Endothelial cell of umbilical vein (primary cell): Measurements from ENCODE around the gene LHX5. TPM values are rescaled to one million over a fixed set of nuclear protein-coding genes. Genes with fewer than 3 reads are reported as not detected.

Source experiments
- BruUV-seq: library from RNA; stranded (reverse); fragments of 400-500 nt; replicated peaks from 2 replicates; lab custom pipeline; 2021; lab: Mats Ljungman, UMichigan
- CTCF ChIA-PET: fragments of 300-600, 350-600 bp; sonication (Branson Sonifier 250); formaldehyde crosslinking; loops from one replicate; lab custom pipeline; 2021; ENCODE audit warnings: antibody characterized with exemption, inconsistent platforms; lab: Charles Lee
- POLR2A ChIA-PET: fragments of 300-600, 350-600 bp; sonication (Branson Sonifier 250); formaldehyde crosslinking; loops from one replicate; lab custom pipeline; 2021; ENCODE audit warnings: antibody characterized with exemption, inconsistent platforms; lab: Charles Lee
- DNase-seq: peaks from one replicate; pipeline ENCODE4 v3.0.0-alpha.2; 2011; ENCODE audit warnings: low read depth, low spot score
- FAIRE-seq: peaks from 2 replicates; lab custom pipeline; 2011; peaks lifted over from hg19 to GRCh38; lab: Jason Lieb, UNC
- H2AFZ ChIP-seq: 2 replicates; pipeline ENCODE4 v1.6.0; 2012; ENCODE audit warnings: low read depth, low read length, control low read depth, inconsistent platforms
- H3K27ac ChIP-seq: 2 replicates; pipeline ENCODE4 v1.5.1; 2011; ENCODE audit warnings: low read depth, mild to moderate bottlenecking, control low read depth, low read length, moderate library complexity; ENCODE audit not compliant: insufficient read depth
- H3K27me3 ChIP-seq, 2 experiments: 2 replicates each; pipeline versions ENCODE4 v1.6.0 to v1.6.1; 2011; ENCODE audit warnings: low read length in 2 of 2, mixed read lengths in 1 of 2; ENCODE audit not compliant: control insufficient read depth in 2 of 2, insufficient read depth in 2 of 2
- H3K36me3 ChIP-seq, 2 experiments: 2 replicates in 1 of 2; 3 replicates in 1 of 2; pipeline ENCODE4 v1.5.1; 2011; ENCODE audit warnings: low read length in 2 of 2, mild to moderate bottlenecking in 1 of 2, moderate library complexity in 1 of 2; ENCODE audit not compliant: control insufficient read depth in 2 of 2, insufficient read depth in 2 of 2; ENCODE audit errors: extremely low read depth in 1 of 2
- H3K4me1 ChIP-seq: 3 replicates; pipeline ENCODE4 v1.5.1; 2011; ENCODE audit warnings: mild to moderate bottlenecking, low read length; ENCODE audit not compliant: control insufficient read depth, insufficient read depth; ENCODE audit errors: extremely low read depth
- H3K4me2 ChIP-seq: 2 replicates; pipeline ENCODE4 v1.6.1; 2011; ENCODE audit warnings: low read length, control low read depth, mixed read lengths; ENCODE audit not compliant: insufficient read depth
- H3K4me3 ChIP-seq, 3 experiments: fragments of 200-600 bp in 1 of 3; sonication (generic), shearing (Covaris generic) in 1 of 3; replicated peaks in 1 of 3; 2 replicates each; pipeline ENCODE4 v1.5.1; 2011 to 2016; ENCODE audit warnings: control low read depth in 3 of 3, low read length in 3 of 3, mild to moderate bottlenecking in 2 of 3, inconsistent platforms in 1 of 3, low read depth in 1 of 3, moderate library complexity in 1 of 3; ENCODE audit not compliant: insufficient read depth in 1 of 3
- H3K79me2 ChIP-seq: 2 replicates; pipeline ENCODE4 v1.6.0; 2012; ENCODE audit warnings: low read length, inconsistent platforms; ENCODE audit not compliant: control insufficient read depth, insufficient read depth
- H3K9ac ChIP-seq: replicated peaks from 2 replicates; pipeline ENCODE3; 2011; ENCODE audit warnings: low read length, control low read depth; ENCODE audit not compliant: insufficient read depth; ENCODE audit errors: extremely low read depth
- H3K9me1 ChIP-seq: replicated peaks from 3 replicates; pipeline ENCODE4 v1.6.0; 2011; ENCODE audit warnings: mild to moderate bottlenecking, low read length; ENCODE audit not compliant: control insufficient read depth, insufficient read depth; ENCODE audit errors: extremely low read depth
- H3K9me3 ChIP-seq: replicated peaks from 2 replicates; pipeline ENCODE4 v1.5.1; 2012; ENCODE audit warnings: low read length, inconsistent platforms; ENCODE audit not compliant: control insufficient read depth, insufficient read depth
- H4K20me1 ChIP-seq: replicated peaks from 2 replicates; pipeline ENCODE3; 2011; ENCODE audit warnings: mild to moderate bottlenecking, low read length; ENCODE audit not compliant: control insufficient read depth, insufficient read depth; ENCODE audit errors: extremely low read depth
- EZH2 ChIP-seq: IDR thresholded peaks from 2 replicates; pipeline ENCODE4 v1.6.1; 2012; ENCODE audit warnings: borderline replicate concordance, low read depth, mild to moderate bottlenecking, moderate library complexity, low read length, inconsistent platforms; ENCODE audit not compliant: severe bottlenecking
- FOS ChIP-seq: IDR thresholded peaks from 2 replicates; pipeline ENCODE4 v1.6.1; 2011; ENCODE audit warnings: mild to moderate bottlenecking, low read length, moderate library complexity, borderline replicate concordance; ENCODE audit not compliant: insufficient read depth
- GATA2 ChIP-seq: IDR thresholded peaks from 2 replicates; pipeline ENCODE4 v1.7.0; 2011; ENCODE audit warnings: low read depth, mild to moderate bottlenecking, moderate library complexity, mixed read lengths, low read length; ENCODE audit not compliant: insufficient read length, insufficient read depth
- JUN ChIP-seq: IDR thresholded peaks from 2 replicates; pipeline ENCODE4 v1.6.1; 2011; ENCODE audit warnings: borderline replicate concordance, low read depth; ENCODE audit not compliant: insufficient read length, insufficient read depth
- POLR2A ChIP-seq: IDR thresholded peaks from 2 replicates; pipeline ENCODE4 v1.6.1; 2012; ENCODE audit warnings: low read depth, mild to moderate bottlenecking, control low read depth, low read length
- POLR2AphosphoS5 ChIP-seq: IDR thresholded peaks from 2 replicates; pipeline ENCODE4 v1.6.1; 2012; ENCODE audit warnings: low read depth, mild to moderate bottlenecking, control low read depth, low read length, moderate library complexity; ENCODE audit not compliant: insufficient read depth
- dilution Hi-C: fragments of 300-500 bp; cut with MboI; formaldehyde crosslinking; loops from one replicate; pipeline ENCODE4 v1.15.0; 2019; ENCODE audit warnings: low sequenced_read_pairs; ENCODE audit not compliant: extremely low pct_ligation_motif_present
- intact Hi-C: fragments of 100-400 bp; cut with micrococcal nuclease; formaldehyde crosslinking; loops from one replicate; pipeline ENCODE4 v1.10.0; 2022
- polyA plus RNA-seq, 4 experiments: library from polyadenylated mRNA; depleted of rRNA in 3 of 4; stranded (reverse) in 3 of 4; unstranded in 1 of 4; fragments of >200 nt; gene quantifications; 2 replicates each; pipeline versions ENCODE4 v1.2.1 to v1.2.3, GENCODE V29; 2011 to 2012; ENCODE audit warnings: missing spikeins in 1 of 4
- total RNA-seq: library from RNA; stranded (reverse); gene quantifications from 2 replicates; pipeline ENCODE4 v1.2.3, GENCODE V29; 2021
- TF ChIP-seq, protein P1 (sequence below): IDR thresholded peaks from 2 replicates; pipeline ENCODE4 v1.6.1; 2011; ENCODE audit not compliant: insufficient read depth, insufficient read length
- TF ChIP-seq, protein P2 (sequence below), 2 donors: IDR thresholded peaks; 1 replicate in 1 of 2; 2 replicates in 1 of 2; pipeline ENCODE4 v1.5.1; 2011; ENCODE audit warnings: low read length in 2 of 2, mild to moderate bottlenecking in 2 of 2, moderate library complexity in 2 of 2, control low read depth in 1 of 2, inconsistent platforms in 1 of 2, low read depth in 1 of 2; ENCODE audit not compliant: insufficient read depth in 1 of 2; ENCODE audit errors: extremely low read depth in 1 of 2

The LHX5 gene
- total and polyA plus RNA-seq, 2 donors (not counting 3 experiments of a cell fraction or from before 2014, with no cell fraction given): not detected

DNA sequence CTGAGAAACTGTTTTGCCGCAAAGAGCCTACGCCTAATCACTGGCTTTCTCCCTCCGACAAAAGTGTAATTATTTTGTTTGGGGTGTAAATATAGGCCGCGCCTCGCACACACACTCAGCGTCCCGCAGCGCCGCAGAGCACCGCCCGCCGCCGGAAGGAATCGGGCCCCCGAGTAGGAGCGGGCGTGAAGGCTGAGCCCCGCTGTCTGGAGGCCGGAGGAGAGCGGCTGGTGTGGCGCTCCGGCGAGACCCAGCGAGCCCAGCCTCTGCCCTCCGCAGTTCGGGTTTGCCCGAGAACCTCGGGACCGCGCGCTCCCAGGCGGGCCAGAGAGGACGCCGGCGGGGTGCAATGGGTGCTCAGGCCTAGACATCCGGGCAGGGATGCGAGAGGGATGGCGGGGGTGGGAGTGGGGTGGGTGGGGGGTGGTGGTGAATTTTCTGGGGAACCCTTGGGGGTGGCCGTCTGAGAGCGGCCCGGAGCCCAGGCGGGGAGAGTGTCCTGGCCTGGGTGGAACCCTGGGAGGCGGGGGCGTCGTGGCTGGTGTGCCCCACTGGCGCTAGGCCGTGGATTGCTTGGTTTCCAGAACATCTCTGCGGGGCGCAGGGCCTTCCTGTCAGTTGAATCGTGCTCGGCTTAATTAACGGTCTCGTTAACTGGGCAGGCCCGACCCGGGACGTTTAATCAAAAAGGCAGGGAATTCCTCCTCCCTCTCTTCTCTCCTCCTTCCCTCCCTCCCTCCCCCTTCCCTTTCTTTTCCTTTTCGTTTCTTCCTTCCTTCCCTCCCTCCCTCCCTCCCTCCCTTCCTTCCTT is 4.7 kb upstream of the LHX5 start:
- no peak for DNase-seq
- ChIA-PET CTCF (no interaction called here), POLR2A (no interaction called here)
- H3K79me2 ChIP-seq: no peaks in the 10 kb centered on the region
- no peak overlapping the region for H2AFZ ChIP-seq
- TF ChIP-seq GATA2 (no peak), EZH2 (peak; percentile 93)
- TF ChIP-seq, protein P1, sequence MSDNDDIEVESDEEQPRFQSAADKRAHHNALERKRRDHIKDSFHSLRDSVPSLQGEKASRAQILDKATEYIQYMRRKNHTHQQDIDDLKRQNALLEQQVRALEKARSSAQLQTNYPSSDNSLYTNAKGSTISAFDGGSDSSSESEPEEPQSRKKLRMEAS: no peak
- no peaks in the 10 kb centered on the region for H3K9me3 ChIP-seq
- no peaks in the 10 kb centered on the region for H3K9me1 ChIP-seq
- no peak overlapping the region for H3K9ac ChIP-seq
- no peak for FAIRE-seq
- no TSS peak for BruUV-seq
- H3K27me3 ChIP-seq: peaks cover 78% of the 10 kb centered on the region in 2 experiments
- no peaks in the 10 kb centered on the region for H4K20me1 ChIP-seq
- H3K27ac ChIP-seq: no peak overlapping the region
- H3K4me1 ChIP-seq: no peaks in the 10 kb centered on the region
- dilution Hi-C loops: no loop called here
- H3K36me3 ChIP-seq: no peaks in the 10 kb centered on the region
- H3K4me2 ChIP-seq: no peak overlapping the region
- intact Hi-C loops: no loop called here
- no peak overlapping the region for H3K4me3 ChIP-seq

DNA sequence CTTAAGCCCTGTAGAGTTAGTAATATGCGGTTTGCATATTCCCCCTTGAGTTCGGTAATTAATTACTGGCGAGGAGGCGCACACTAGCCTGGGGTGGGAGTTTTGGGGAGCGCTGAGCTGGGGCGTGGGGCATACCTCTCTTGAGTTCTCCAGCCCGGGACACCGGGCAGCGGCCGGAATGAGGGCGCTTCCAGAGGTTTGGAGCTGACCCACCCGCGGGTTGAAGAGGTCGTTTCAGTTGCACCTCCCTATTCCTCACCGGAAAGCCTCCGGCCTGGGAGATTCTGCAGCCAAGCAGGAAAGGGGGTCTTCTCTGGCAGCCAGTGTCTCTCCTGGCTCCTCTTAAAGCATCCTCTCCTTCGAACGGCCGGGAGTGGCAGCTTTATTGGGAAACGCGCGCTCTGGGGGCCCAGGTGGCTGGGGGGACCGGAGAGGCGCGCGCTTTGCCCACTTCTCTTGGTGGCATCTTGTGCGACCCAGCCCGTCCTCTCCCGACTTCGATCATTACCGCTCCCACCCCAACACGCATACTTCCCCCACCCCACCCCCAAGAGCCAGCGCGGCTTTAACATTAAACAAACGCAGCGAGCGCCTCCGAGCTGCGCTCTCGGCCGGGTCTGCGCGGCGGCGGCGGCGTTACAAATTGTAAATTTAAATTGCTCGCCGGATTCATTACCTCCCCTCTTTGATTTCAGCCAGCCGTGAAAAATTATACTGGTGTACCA is 3.9 kb upstream of the LHX5 start:
- Histone ChIP-seq H3K36me3 (no peaks in the 10 kb centered on the region), H3K9ac (no peak overlapping the region), H3K4me3 (no peak overlapping the region), H3K9me1 (no peaks in the 10 kb centered on the region), H3K27me3 (peaks cover 83 to 86% of the 10 kb centered on the region in 2 experiments), H3K79me2 (no peaks in the 10 kb centered on the region), H2AFZ (no peak overlapping the region), H3K4me1 (no peaks in the 10 kb centered on the region), H3K9me3 (no peaks in the 10 kb centered on the region), H3K4me2 (no peak overlapping the region), H4K20me1 (no peaks in the 10 kb centered on the region), H3K27ac (no peak overlapping the region)
- POLR2A ChIA-PET: no interaction called here
- BruUV-seq: no TSS peak
- dilution Hi-C loops: no loop called here
- peak; percentile 91 for TF ChIP-seq EZH2
- TF ChIP-seq POLR2A: no peak
- TF ChIP-seq FOS: no peak
- TF ChIP-seq, protein P2, sequence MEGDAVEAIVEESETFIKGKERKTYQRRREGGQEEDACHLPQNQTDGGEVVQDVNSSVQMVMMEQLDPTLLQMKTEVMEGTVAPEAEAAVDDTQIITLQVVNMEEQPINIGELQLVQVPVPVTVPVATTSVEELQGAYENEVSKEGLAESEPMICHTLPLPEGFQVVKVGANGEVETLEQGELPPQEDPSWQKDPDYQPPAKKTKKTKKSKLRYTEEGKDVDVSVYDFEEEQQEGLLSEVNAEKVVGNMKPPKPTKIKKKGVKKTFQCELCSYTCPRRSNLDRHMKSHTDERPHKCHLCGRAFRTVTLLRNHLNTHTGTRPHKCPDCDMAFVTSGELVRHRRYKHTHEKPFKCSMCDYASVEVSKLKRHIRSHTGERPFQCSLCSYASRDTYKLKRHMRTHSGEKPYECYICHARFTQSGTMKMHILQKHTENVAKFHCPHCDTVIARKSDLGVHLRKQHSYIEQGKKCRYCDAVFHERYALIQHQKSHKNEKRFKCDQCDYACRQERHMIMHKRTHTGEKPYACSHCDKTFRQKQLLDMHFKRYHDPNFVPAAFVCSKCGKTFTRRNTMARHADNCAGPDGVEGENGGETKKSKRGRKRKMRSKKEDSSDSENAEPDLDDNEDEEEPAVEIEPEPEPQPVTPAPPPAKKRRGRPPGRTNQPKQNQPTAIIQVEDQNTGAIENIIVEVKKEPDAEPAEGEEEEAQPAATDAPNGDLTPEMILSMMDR (IDR thresholded peaks at IDR 0.05; ENCODE audit: extremely low read depth in 1 of 2, insufficient read depth in 1 of 2, low read depth in 1 of 2, low read length in 2 of 2): no peak
- no peak for TF ChIP-seq POLR2AphosphoS5
- TF ChIP-seq JUN: no peak
- TF ChIP-seq, protein P1: no peak
- intact Hi-C loops: no loop called here
- no peak for DNase-seq
- CTCF ChIA-PET: no interaction called here
- no peak for FAIRE-seq
